Right atrium auricular region (tissue), 2 donors: ENCODE data around the gene CASKIN2. TPM values are rescaled to one million over a fixed set of nuclear protein-coding genes. Genes with fewer than 3 reads are reported as not detected.

Source experiments
- DNase-seq: peaks from one replicate; pipeline ENCODE4 v3.0.0-alpha.2; 2019; ENCODE audit warnings: low spot score
- H3K27ac ChIP-seq, 2 donors: fragments of 200-600 bp; sonication (generic); 1 replicate in 1 of 2; 2 replicates in 1 of 2; pipeline ENCODE4 v1.5.1; 2016 to 2019
- H3K27me3 ChIP-seq, 2 donors: fragments of 200-600 bp; sonication (generic); one replicate each; pipeline versions ENCODE4 v1.5.1 to v1.6.0; 2017 to 2019
- H3K36me3 ChIP-seq: fragments of 200-600 bp; sonication (generic); one replicate; pipeline ENCODE4 v1.5.1; 2016
- H3K4me1 ChIP-seq, 2 donors: fragments of 200-600 bp; sonication (generic); one replicate each; pipeline versions ENCODE4 v1.5.1 to v1.6.0; 2017 to 2019
- H3K4me3 ChIP-seq, 2 donors: fragments of 200-600 bp; sonication (generic); 1 replicate in 1 of 2; 2 replicates in 1 of 2; pipeline ENCODE4 v1.5.1; 2017 to 2019; ENCODE audit warnings: mild to moderate bottlenecking in 1 of 2, moderate library complexity in 1 of 2
- H3K9me3 ChIP-seq, 2 donors: fragments of 200-600 bp; sonication (generic); one replicate each; pipeline ENCODE4 v1.5.1; 2019
- total RNA-seq, 2 donors: library from RNA; depleted of rRNA; stranded (reverse); fragments of >200 nt; gene quantifications; one replicate each; pipeline ENCODE4 v1.1.0, GENCODE V29; 2016
- TF ChIP-seq, protein P1 (sequence below), 2 donors: fragments of 200-600 bp; sonication (generic); IDR thresholded peaks; one replicate each; pipeline ENCODE4 v1.5.1; 2019; ENCODE audit warnings: antibody characterized with exemption in 2 of 2

The CASKIN2 gene
- total RNA-seq, 2 donors from 2014 or later = 18.3 to 28.7 TPM

GRCh38 chr17:75463603-75464002 is 51.7 kb downstream of the CASKIN2 start:
- H3K4me3 ChIP-seq = no peak overlapping the region
- H3K9me3 ChIP-seq = no peaks in the 10 kb centered on the region
- H3K27ac ChIP-seq = no peak overlapping the region
- TF ChIP-seq, protein P1, sequence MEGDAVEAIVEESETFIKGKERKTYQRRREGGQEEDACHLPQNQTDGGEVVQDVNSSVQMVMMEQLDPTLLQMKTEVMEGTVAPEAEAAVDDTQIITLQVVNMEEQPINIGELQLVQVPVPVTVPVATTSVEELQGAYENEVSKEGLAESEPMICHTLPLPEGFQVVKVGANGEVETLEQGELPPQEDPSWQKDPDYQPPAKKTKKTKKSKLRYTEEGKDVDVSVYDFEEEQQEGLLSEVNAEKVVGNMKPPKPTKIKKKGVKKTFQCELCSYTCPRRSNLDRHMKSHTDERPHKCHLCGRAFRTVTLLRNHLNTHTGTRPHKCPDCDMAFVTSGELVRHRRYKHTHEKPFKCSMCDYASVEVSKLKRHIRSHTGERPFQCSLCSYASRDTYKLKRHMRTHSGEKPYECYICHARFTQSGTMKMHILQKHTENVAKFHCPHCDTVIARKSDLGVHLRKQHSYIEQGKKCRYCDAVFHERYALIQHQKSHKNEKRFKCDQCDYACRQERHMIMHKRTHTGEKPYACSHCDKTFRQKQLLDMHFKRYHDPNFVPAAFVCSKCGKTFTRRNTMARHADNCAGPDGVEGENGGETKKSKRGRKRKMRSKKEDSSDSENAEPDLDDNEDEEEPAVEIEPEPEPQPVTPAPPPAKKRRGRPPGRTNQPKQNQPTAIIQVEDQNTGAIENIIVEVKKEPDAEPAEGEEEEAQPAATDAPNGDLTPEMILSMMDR (IDR thresholded peaks at IDR 0.05) = no peak
- H3K36me3 ChIP-seq = no peaks in the 10 kb centered on the region
- H3K27me3 ChIP-seq = no peaks in the 10 kb centered on the region
- H3K4me1 ChIP-seq = peaks cover 0 to 27% of the 10 kb centered on the region in 2 donors
- no peak for DNase-seq

DNA sequence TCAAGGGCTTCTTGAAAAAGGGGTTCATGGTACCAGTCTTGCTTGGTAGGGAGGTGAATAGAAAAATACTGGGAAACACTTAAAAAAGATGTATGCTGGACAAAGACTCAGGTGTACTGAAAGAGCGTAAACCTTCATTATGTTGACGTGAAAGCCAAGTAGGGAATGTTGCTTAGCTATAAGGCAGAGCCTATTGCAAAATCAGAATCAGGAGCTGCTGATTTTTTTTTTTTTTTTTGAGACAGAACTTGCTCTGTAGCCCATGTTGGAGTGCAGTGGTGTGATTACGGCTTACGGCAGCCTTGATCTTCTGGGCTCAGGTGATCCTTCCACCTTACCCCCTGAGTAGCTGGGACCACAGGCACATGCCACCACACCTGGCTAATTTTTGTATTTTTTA is 55.0 kb downstream of the CASKIN2 start:
- H3K27ac ChIP-seq = peak overlapping the region in 1 of 2 donors; percentile 42

DNA sequence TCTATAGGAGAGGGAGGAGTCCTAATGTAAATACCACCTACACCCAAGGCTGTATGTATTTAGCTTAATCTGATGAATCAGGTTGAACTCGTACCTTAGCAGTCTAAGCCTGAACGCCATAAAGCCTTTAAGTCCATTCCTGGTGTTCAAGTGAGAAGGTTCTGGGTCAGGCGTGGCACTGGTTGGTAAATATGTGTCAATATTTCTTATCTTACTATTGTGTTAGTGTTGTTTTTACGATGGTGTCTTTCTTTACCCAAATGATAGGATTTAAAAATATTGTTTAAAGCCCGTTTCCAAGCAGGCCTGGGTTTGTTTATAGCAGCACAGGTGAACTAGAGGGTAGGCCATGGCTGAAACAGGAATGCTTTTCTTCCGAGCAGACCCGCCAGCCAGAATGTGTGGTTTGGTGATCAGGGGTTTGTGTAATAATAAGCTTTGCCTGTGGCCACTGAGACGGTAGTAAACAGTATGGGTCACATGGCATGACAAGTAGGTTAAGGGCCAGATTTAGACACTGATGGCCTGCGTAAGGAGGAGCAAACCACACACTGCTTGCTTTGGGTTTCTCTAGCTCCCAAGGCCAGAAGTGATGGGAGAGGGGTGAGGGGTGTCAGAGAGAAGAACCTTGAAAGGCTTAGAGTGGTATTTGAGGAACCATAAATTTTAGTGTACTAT is 55.6 kb downstream of the CASKIN2 start:
- no peak for DNase-seq
- H3K4me1 ChIP-seq = peaks cover 0 to 37% of the 10 kb centered on the region in 2 donors

More for the DNA sequence above, 55.0 kb downstream of the CASKIN2 start:
- H3K9me3 ChIP-seq = no peaks in the 10 kb centered on the region
- H3K36me3 ChIP-seq = no peaks in the 10 kb centered on the region
- H3K4me3 ChIP-seq = no peak overlapping the region
- DNase-seq = no peak
- H3K4me1 ChIP-seq = peaks cover 0 to 37% of the 10 kb centered on the region in 2 donors
- no peaks in the 10 kb centered on the region for H3K27me3 ChIP-seq
- TF ChIP-seq, protein P1 (IDR thresholded peaks at IDR 0.05) = no peak

DNA sequence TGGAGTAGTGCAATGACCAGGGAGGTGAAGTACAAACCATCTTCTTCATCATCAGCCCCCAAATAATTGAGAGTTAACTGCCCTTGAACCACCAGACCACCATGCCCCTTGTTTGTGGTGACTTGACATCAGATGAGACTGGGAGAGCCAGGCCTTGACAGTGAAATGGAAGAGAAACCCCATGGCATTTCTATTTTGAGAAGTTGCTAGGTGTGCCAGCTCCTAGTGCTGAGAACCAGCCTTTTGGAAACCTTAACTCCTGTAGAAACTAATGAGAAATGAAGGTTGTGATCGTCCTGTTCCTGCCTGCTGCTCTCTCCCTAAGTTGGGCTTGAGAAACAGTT is 56.1 kb downstream of the CASKIN2 start:
- DNase-seq = no peak
- peak overlapping the region; percentile 42 to 59 for H3K27ac ChIP-seq
- TF ChIP-seq, protein P1 (IDR thresholded peaks at IDR 0.05) = no peak
- H3K9me3 ChIP-seq = no peaks in the 10 kb centered on the region
- H3K4me3 ChIP-seq = no peak overlapping the region
- no peaks in the 10 kb centered on the region for H3K36me3 ChIP-seq
- H3K27me3 ChIP-seq = no peaks in the 10 kb centered on the region
- peaks cover 0 to 37% of the 10 kb centered on the region in 2 donors for H3K4me1 ChIP-seq

More for the DNA sequence above, 55.6 kb downstream of the CASKIN2 start:
- Histone ChIP-seq H3K36me3 (no peaks in the 10 kb centered on the region), H3K9me3 (no peaks in the 10 kb centered on the region), H3K27me3 (no peaks in the 10 kb centered on the region), H3K4me3 (no peak overlapping the region), H3K27ac (peak overlapping the region; percentile 42 to 59)
- TF ChIP-seq, protein P1 (IDR thresholded peaks at IDR 0.05) = no peak

- H3K9me3 ChIP-seq = no peaks in the 10 kb centered on the region
- no peak for DNase-seq
- TF ChIP-seq, protein P1 (IDR thresholded peaks at IDR 0.05) = no peak
Observed at GRCh38 chr17:75457047-75457654, 58.2 kb downstream of the CASKIN2 start.

More at GRCh38 chr17:75457047-75457654, 58.2 kb downstream of the CASKIN2 start:
- peaks cover 0 to 37% of the 10 kb centered on the region in 2 donors for H3K4me1 ChIP-seq
- peak overlapping the region; percentile 87 to 92 for H3K4me3 ChIP-seq
- H3K27me3 ChIP-seq = no peaks in the 10 kb centered on the region
- no peaks in the 10 kb centered on the region for H3K36me3 ChIP-seq
- H3K27ac ChIP-seq = peak overlapping the region; percentile 88 to 92
